ENCODE measurements around the gene TPCN2.
"Not testable (repeated sequence)": the region's sequence is repeated elsewhere in the genome, so short reads cannot be mapped to it uniquely, and the experiment has no call there.

Gene TPCN2

DNA sequence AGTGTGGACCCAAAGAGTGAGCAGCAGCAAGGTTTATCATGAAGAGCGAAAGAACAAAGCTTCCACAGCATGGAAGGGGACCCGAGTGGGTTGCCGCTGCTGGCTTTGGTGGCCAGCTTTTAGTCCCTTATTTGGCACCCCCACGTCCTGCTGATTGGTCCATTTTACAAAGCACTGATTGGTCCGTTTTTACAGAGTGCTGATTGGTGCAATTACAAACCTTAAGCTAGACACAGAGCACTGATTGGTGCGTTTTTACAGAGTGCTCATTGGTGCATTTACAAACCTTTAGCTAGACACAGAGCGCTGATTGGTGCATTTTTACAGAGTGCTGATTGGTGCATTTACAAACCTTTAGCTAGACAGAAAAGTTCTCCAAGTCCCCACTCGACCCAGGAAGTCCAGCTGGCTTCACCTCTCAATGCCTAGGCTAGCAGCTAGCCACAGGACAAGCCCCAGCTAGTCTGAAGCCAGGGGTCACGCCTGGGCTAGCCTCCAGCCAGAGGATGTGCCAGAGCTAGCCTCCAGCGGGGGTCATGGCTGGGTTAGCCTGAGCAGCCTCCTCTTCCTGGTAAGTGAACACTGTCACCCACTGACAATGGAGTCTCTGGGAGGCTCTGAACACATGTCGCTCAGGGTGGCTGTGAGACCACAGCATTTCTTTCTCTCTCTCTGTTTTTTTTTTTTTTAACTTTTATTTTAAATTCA is 100.8 kb downstream of the TPCN2 start:
- DNase-seq (ENCODE audit: low read depth, low spot score): not testable (repeated sequence)

- no peak for DNase-seq (ENCODE audit: low read depth, low spot score)
Observed at GRCh38 chr11:69150175-69150574, 101.4 kb downstream of the TPCN2 start.

- DNase-seq (ENCODE audit: low read depth, low spot score): no peak
Observed at GRCh38 chr11:69151836-69152235, 103.1 kb downstream of the TPCN2 start.

DNA sequence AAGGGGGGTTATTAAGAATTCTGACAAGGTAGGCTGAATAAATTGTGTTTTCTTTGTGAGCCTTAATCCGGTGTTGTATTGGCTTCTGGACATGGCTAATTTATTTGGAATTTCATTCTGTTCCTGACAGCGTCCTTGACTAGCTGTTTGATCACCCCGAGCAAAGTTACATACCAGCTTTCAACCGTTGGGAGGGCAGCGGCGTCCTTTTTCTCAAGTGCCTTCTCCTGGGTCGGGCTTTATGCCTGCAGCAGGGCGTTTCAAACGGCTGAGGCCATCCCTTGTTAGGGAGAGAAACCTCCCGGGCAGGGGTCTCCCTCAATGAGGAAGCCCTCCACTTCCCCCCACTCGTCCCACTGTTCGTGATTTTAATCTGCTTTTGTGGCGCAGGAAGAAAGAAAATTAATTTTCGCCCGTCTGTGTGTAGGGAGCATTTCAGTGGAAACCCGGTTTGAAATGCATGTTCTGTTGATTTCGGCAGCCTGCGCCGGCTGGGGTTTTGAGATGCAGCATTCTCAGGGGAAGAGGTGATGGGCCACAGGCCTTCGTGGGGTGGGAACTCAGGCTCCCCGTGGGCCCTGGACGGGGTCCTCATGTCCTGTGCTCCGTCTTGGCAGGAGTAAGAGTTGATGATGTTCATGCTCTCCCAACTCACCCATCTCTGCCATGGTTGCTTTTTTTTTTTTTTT is 104.1 kb downstream of the TPCN2 start:
- no peak for DNase-seq (ENCODE audit: low read depth, low spot score)

DNA sequence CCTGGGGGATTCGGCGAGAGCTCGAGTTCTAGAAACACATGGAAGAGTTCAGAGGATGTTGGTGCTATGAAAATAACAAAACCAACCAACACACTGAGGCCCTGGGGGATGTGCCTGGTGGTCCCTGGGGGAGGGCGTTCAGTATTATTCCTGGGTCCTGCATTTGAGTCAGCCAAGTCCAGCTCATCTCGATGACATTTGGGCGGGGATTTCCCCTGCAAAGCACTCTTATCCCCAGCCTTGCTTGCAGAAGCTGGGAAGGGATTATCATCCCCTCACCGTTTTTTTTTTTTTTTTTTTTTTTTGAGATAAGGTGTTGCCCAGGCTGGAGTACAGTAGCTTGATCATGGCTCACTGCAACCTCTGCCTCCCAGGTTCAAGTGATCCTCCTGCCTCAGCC is 104.9 kb downstream of the TPCN2 start:
- no peak for DNase-seq (ENCODE audit: low read depth, low spot score)

DNA sequence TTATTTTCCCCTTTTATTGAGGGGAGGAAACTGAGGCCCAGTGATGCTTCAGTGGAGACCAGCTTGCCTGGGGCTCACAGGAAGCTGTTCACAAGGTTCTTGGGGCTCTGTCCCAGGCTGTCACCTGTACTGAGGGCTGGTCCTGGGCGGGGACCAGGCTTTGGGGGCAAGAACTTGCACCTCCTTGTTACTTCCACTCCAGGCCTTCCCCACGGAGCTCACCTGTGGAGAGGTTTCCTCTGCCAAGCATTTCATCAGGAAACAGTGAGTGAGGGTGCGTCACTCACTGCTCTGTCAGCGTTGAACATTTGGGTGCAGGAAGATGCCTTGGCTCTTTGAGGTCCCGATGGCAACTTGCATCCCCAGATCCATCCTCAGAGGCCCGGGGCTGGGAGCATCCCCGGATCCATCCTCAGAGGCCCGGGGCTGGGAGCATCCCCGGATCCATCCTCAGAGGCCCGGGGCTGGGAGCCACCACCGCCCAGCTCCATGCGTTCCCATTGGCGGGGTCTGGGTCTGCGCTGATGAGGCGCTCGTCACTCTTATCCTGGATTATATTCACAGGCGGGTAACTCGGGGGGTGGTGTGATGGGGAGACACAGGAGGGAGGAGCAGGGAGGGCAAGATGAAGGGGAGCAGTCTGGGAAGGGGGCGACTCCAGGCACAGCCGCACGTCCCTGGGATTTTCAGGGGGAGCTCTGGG is 105.6 kb downstream of the TPCN2 start:
- DNase-seq (ENCODE audit: low read depth, low spot score): no peak

DNA sequence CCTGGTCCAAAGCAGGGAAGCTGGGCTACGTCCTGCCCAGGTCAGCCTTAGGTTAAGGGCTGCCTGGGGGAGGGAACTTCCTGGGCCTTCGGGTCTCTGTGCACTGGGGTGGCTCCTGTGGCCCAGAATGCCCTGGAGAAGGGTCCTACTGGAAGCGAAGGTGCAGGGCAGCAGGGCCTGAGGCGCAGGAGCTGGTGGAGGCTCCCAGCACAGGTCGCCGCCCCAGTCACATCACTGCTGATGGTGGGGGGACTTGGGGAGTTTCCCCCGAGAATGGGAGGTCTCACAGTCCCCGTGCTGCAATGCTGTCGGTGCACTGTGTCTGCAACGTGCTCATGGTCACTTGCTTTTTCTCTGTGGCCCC is 106.2 kb downstream of the TPCN2 start:
- no peak for DNase-seq (ENCODE audit: low read depth, low spot score)

DNA sequence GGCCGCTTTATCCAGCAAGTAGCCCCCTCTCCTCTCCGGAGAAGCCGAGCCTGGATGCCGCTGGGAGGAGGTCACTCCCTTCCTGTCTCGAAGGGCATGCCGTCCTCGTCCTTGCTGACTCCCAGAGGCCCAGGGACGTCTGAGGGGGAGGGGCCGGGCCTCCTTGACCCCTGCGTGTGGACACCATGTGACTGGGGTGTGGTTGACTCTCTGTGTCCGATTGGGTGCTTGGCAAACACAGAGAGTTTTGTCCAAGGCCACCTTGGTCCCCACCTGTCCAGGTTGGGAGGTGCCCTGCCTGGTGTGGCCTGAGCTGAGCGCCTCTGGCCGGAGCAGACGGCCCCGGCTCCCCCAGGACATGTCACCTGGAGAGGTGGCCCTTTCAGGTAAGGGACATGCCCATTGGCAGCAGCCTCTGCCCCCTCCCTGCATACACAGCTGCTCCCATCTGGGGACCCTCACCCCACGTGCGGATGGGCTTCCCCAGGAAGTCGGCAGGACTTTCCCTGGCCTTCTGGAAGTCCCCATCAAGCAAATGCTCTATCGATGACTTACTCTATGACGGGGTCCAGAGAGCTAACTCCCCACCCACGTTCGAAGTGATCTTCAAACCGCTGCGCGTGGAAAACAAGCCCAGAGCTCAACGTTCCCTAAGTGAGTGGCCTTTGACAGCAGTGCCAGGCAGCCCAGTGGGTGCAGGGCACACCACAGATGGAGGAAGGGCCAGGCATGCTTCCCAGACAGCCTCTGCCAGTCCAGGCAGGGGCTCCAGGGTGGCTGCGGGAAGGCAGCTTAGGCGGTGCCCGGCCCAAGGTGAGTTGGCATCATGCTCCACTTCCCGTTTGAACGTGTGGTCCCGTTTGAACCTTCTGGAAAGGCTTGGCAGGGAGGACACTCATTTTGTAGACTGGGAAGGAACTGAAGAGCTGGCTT is 106.8 kb downstream of the TPCN2 start, which contains the start of gene SMIM38:
SMIM38 (plus strand) TSS at position 634 of the 933 bp plus-strand sequence. CDS start 1,912 bp downstream, outside the sequence.
- no peak for DNase-seq (ENCODE audit: low read depth, low spot score)

GRCh38 chr11:69156235-69156639 is 107.5 kb downstream of the TPCN2 start:
- DNase-seq (ENCODE audit: low read depth, low spot score): no peak

DNA sequence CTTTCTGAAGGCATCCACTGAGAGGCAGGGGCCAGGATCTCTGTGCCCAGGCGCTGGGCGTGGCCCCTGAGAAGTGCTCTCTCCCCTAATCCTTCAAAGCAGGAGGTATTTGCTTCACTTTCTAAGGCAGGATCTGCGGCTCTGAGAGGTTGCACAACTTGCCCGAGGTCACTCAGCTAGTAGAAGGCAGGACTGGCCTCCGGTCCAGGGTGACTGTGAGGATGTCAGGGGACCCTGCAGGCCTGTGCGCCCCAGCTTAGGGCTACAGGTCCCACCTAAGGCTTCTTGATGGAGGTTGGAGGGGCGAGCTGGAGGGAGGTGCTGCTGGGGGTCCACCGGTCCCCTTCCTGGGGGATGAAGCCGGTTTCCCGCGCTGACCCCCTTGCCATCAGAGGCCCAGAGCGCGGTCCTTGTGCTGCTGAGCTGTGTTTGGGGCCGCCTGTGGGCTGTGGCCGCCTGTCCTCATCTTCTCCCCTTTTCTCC is 108.0 kb downstream of the TPCN2 start:
- no peak for DNase-seq (ENCODE audit: low read depth, low spot score)

GRCh38 chr11:69157156-69157821 is 108.6 kb downstream of the TPCN2 start:
- DNase-seq (ENCODE audit: low read depth, low spot score): no peak

GRCh38 chr11:69157822-69158231 is 109.1 kb downstream of the TPCN2 start:
- DNase-seq (ENCODE audit: low read depth, low spot score): no peak

DNA sequence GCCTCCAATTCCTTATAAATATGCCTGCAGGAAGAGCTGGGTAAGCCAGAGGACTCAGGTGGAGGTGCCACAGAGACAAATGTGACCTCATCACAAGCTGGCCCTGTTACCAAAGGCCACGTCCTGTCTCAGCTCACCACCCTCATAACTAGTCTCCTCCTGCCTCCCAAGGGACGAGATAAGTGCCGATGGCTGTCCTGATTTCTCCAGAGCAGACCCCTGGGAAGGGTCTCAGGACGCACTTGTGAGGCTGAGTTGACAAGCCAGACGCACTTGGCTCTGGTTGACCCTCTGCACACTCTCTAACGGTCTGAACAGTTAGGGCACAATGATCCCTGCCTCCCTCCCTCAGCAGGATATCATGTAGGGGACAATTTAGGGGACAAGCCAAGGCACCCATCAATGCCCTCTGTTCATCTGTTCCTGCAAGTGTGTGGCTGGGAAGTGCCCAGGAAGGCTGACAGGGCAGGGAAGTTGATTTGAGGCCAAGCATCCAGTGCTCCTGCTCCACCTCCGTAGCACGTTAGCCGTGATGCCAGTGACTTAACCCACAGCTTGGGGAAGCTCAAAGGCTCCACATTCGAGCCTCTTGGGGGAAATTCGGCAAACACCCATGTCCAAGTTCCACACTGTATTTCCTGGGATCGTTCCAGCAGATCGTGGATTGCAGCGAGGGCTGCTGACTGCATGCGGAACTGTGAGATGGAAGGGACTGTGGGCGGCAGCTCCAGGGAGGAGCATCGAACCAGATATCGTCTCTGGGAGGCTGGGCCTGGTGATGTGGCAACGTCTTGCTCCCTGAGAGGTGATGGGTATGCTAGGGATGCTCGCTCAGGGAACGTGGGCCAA is 109.8 kb downstream of the TPCN2 start:
- DNase-seq (ENCODE audit: low read depth, low spot score): no peak

DNA sequence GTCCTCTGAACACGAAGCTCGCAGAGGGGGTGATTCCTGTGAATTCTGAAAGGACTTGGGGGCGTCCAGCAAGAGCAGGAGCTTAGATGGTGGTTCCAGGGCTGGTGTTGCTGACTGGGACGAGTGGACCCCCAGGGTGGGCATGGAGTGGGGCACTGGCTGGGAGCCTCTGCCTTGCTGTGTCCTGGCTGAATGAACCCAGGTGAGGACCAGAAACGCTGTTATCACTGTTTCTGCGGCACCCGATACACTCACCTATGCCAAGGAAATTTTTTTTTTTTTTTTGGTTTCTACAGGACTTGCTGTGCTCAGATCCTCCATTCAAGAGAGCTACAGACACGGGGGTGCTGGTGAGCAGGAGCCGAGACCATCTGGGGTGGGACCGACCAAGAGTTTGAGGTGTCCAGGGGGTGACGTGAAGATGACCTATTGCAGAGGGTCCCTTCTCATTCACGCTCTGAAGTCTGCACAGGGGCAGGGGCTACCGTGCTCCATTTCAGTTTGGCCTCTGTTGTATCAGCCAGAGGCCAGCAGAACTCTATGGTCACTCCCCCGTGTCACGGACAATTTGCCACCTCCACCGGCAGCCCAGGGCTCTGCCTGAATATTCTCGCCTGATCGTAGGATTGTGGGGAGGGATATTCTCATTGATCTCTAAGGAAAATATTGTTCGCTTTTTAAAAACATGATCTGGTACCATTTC is 110.6 kb downstream of the TPCN2 start:
- DNase-seq (ENCODE audit: low read depth, low spot score): no peak

DNA sequence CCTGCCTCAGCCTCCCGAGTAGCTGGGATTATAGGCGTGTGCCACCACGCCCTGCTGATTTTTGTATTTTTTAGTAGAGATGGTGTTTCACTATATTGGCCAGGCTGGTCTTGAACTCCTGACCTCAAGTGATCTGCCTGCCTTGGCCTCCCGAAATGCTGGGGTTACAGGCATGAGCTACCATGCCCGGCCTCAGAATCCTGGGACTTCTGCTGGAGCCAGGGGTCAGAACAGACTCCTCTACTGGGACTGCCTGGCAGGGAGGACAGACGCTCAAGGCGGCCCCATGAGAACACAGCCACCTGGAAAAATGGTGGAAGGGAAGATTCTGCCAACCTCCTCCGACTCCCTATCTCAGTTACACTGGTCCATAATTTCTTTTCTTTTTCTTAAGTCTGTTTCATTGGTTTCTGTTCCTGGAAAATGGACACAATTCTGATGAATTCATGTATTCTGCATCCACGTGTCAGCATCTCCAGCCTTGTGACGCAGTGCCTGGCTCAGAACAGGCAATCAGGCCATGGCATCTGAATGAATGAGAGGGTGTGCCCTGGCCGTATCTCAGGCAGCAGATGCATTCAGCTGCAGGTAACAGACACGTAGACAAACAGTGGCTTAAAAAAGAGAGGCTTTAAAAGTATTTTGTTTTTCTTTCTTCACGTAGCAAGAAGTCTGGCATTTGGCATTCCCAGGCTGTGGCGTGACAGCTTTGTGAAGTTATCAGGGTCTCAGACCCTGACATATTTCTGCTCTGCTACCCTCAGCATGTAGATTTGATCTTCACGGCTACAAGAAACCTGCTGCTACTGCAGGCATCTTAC is 111.8 kb downstream of the TPCN2 start:
- no peak for DNase-seq (ENCODE audit: low read depth, low spot score)

GRCh38 chr11:69161117-69161407 is 112.3 kb downstream of the TPCN2 start:
- DNase-seq (ENCODE audit: low read depth, low spot score): no peak

- no peak for DNase-seq (ENCODE audit: low read depth, low spot score)
Observed at GRCh38 chr11:69162505-69162904, 113.8 kb downstream of the TPCN2 start.

GRCh38 chr11:69163842-69164241 is 115.1 kb downstream of the TPCN2 start:
- no peak for DNase-seq (ENCODE audit: low read depth, low spot score)

DNA sequence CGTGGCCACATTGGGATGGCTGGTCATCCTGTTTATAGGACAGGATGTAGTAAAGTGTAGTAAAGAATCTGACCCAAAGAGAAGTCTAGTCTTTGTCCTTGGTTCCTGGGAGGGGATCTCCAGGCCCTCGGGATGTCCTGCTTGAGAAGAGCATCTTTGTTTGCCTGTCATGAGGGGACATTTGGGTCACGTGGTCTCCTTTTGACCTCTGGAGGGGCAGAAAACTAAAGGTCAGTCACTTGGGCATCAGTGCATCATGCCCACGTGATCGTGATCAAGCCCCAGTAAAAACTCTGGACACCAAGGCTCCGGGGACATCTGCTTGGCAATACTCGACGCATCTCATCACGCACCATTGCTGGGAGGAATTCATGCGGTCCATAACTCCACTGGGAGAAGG is 116.1 kb downstream of the TPCN2 start:
- no peak for DNase-seq (ENCODE audit: low read depth, low spot score)
